Measurements from ENCODE around the gene IFT88.

Gene IFT88

GRCh38 chr13:20610006-20610405 lies 43.0 kb downstream of the IFT88 start:
- TF ChIP-seq ZBTB7A (IDR thresholded peaks at IDR 0.05; ENCODE audit: low read depth) (no peak), USF1 (IDR thresholded peaks at IDR 0.05) (no peak), EGR1 (IDR thresholded peaks at IDR 0.05) (no peak), EP300 (IDR thresholded peaks at IDR 0.05; ENCODE audit: borderline replicate concordance) (no peak), TAF1 (IDR thresholded peaks at IDR 0.05; ENCODE audit: low read depth) (no peak), FOXM1 (IDR thresholded peaks at IDR 0.05; ENCODE audit: borderline replicate concordance, low read depth) (no peak), TEAD4 (IDR thresholded peaks at IDR 0.05) (no peak), YY1 (IDR thresholded peaks at IDR 0.05; ENCODE audit: low read depth) (no peak)

GRCh38 chr13:20616059-20616797 lies 49.3 kb downstream of the IFT88 start:
- TF ChIP-seq MAX (IDR thresholded peaks at IDR 0.05) = no peak
- TF ChIP-seq CEBPB (IDR thresholded peaks at IDR 0.05) = no peak
- TF ChIP-seq FOXM1 (IDR thresholded peaks at IDR 0.05; ENCODE audit: borderline replicate concordance, low read depth) = no peak
- no peak for TF ChIP-seq REST (IDR thresholded peaks at IDR 0.05; ENCODE audit: low read depth)
- TF ChIP-seq TEAD4 (IDR thresholded peaks at IDR 0.05) = no peak
- no peak for TF ChIP-seq TAF1 (IDR thresholded peaks at IDR 0.05; ENCODE audit: low read depth)
- TF ChIP-seq CREB1 (IDR thresholded peaks at IDR 0.05; ENCODE audit: low read depth) = no peak
- TF ChIP-seq USF1 (IDR thresholded peaks at IDR 0.05) = no peak
- no peak for TF ChIP-seq RAD21 (IDR thresholded peaks at IDR 0.05; ENCODE audit: low read depth)
- TF ChIP-seq YY1 (IDR thresholded peaks at IDR 0.05; ENCODE audit: low read depth) = no peak
- TF ChIP-seq ZBTB7A (IDR thresholded peaks at IDR 0.05; ENCODE audit: low read depth) = no peak
- no peak for TF ChIP-seq TCF12 (IDR thresholded peaks at IDR 0.05; ENCODE audit: low read depth)
- no peak for TF ChIP-seq NFIC (IDR thresholded peaks at IDR 0.05)

GRCh38 chr13:20623000-20623399 lies 56.0 kb downstream of the IFT88 start:
- no peak for TF ChIP-seq CREB1 (IDR thresholded peaks at IDR 0.05; ENCODE audit: low read depth)
- no peak for TF ChIP-seq TEAD4 (IDR thresholded peaks at IDR 0.05)
- TF ChIP-seq YY1 (IDR thresholded peaks at IDR 0.05; ENCODE audit: low read depth) = no peak
- TF ChIP-seq EGR1 (IDR thresholded peaks at IDR 0.05) = no peak
- TF ChIP-seq CEBPB (IDR thresholded peaks at IDR 0.05) = no peak
- TF ChIP-seq REST (IDR thresholded peaks at IDR 0.05; ENCODE audit: low read depth) = no peak
- no peak for TF ChIP-seq EP300 (IDR thresholded peaks at IDR 0.05; ENCODE audit: borderline replicate concordance)
- no peak for TF ChIP-seq TCF12 (IDR thresholded peaks at IDR 0.05; ENCODE audit: low read depth)

GRCh38 chr13:20624213-20624612 lies 57.3 kb downstream of the IFT88 start:
- no peak for TF ChIP-seq TEAD4 (IDR thresholded peaks at IDR 0.05)
- no peak for TF ChIP-seq REST (IDR thresholded peaks at IDR 0.05; ENCODE audit: low read depth)
- no peak for TF ChIP-seq NFIC (IDR thresholded peaks at IDR 0.05)
- TF ChIP-seq EGR1 (IDR thresholded peaks at IDR 0.05) = no peak
- TF ChIP-seq FOXM1 (IDR thresholded peaks at IDR 0.05; ENCODE audit: borderline replicate concordance, low read depth) = no peak
- TF ChIP-seq CEBPB (IDR thresholded peaks at IDR 0.05) = no peak
- no peak for TF ChIP-seq USF1 (IDR thresholded peaks at IDR 0.05)
- no peak for TF ChIP-seq MAX (IDR thresholded peaks at IDR 0.05)
- no peak for TF ChIP-seq EP300 (IDR thresholded peaks at IDR 0.05; ENCODE audit: borderline replicate concordance)
- TF ChIP-seq ZBTB7A (IDR thresholded peaks at IDR 0.05; ENCODE audit: low read depth) = no peak
- TF ChIP-seq TAF1 (IDR thresholded peaks at IDR 0.05; ENCODE audit: low read depth) = no peak
- TF ChIP-seq CREB1 (IDR thresholded peaks at IDR 0.05; ENCODE audit: low read depth) = no peak
- no peak for TF ChIP-seq TCF12 (IDR thresholded peaks at IDR 0.05; ENCODE audit: low read depth)
- no peak for TF ChIP-seq YY1 (IDR thresholded peaks at IDR 0.05; ENCODE audit: low read depth)
- TF ChIP-seq RAD21 (IDR thresholded peaks at IDR 0.05; ENCODE audit: low read depth) = no peak

Measured in Ishikawa (cell line).